Mucosa of descending colon (tissue), 3 donors: ENCODE results near the gene WDR20. TPM values are rescaled to one million over a fixed set of nuclear protein-coding genes. Genes with fewer than 3 reads are reported as not detected.

ENCODE experiments used
- ATAC-seq: fragments of 200-7000 bp; cut with Tn5 transposase; one replicate; pipeline ENCODE4 v1.9.1; 2020; ENCODE audit warnings: mild to moderate bottlenecking, moderate library complexity
- DNase-seq, 3 donors: peaks; one replicate each; pipeline ENCODE4 v3.0.0-alpha.2; 2020
- H3K36me3 ChIP-seq: fragments of 200-600 bp; one replicate; pipeline ENCODE4 v1.8.0; 2021; ENCODE audit warnings: low read depth, mild to moderate bottlenecking
- H3K4me1 ChIP-seq: fragments of 200-600 bp; one replicate; pipeline ENCODE4 v1.8.0; 2021; ENCODE audit warnings: low read depth, mild to moderate bottlenecking
- H3K4me3 ChIP-seq: fragments of 200-600 bp; one replicate; pipeline ENCODE4 v1.8.0; 2021; ENCODE audit warnings: mild to moderate bottlenecking
- H3K9me3 ChIP-seq: fragments of 200-600 bp; one replicate; pipeline ENCODE4 v1.8.0; 2021; ENCODE audit warnings: mild to moderate bottlenecking
- CTCF ChIP-seq: fragments of 200-600 bp; IDR thresholded peaks from one replicate; pipeline ENCODE4 v1.8.0; 2022; ENCODE audit warnings: antibody characterized with exemption, mild to moderate bottlenecking
- intact Hi-C, 2 donors: fragments of 100-400 bp; cut with DNase I in 1 of 2; cut with micrococcal nuclease in 1 of 2; formaldehyde crosslinking; loops; one replicate each; pipeline versions ENCODE4 v1.11.0 to v1.11.1; 2022; cut with DNase I, micrococcal nuclease
- total RNA-seq, 3 donors: library from RNA; stranded (reverse); fragmentation: NEBNext Ultra II Directional in 2 of 3; extraction: Animal tissue kit (Norgen Biotek cat#: 25700) in 2 of 3; gene quantifications; one replicate each; pipeline versions ENCODE4 v1.2.1 to v1.2.4, GENCODE V29; 2021 to 2023
- donor health status: DM: no; HTN: no; CAD: no; lungs with moderate emphysema.
- donor health status: DM: no; HTN: no; CAD: no.
- donor health status: DM: no; HTN: yes; CAD: no.

Gene WDR20
- total RNA-seq, 3 donors from 2014 or later = 36.2 to 49.4 (median 40.9) TPM

DNA sequence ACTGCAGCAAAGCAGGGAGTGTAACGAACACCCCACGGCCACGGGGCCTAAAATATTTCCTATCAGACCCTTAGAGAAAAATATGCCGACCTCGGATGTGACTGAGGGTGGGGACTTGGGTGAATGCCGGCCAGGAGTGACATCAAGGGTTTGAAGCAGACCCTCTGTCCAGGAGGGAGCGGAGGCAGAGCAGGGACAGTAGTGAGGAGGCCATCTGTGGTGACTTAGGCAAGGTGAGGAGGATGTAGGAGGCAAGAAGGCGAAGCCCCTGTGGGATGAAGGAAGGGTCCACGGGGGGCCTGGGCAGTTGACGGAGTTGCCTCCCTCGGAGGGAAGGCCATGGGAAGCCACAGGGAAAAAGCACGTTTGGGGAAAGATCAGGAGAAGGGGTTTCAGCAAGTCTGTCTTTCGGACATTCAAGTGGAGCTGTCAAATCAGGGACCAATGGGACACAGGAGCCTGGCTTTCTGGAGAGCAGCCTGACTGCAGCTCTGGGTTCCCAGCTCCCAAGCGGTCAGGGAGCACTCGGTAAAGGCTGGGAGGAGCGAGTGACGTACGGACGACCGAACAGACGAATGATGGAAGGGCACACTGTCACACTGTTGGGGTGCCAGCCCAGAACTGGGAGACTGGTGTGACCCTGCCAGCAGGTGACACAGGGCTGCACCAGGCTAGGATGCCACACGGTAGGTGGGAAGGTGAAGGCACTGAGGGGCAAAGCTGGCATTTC lies 90.9 kb downstream of the WDR20 start:
- H3K4me3 ChIP-seq = no peak overlapping the region
- intact Hi-C loops = loop anchor here in 1 of 2 donors (10.0 kb wide), 1 partner anchor 84 kb away; the partner anchor contains the start of gene ZNF839

GRCh38 chr14:102231476-102232347 lies 92.0 kb downstream of the WDR20 start:
- Histone ChIP-seq H3K9me3 (no peaks in the 10 kb centered on the region), H3K4me1 (no peaks in the 10 kb centered on the region), H3K4me3 (no peak overlapping the region), H3K36me3 (no peaks in the 10 kb centered on the region)
- no peak for TF ChIP-seq CTCF
- intact Hi-C loops = loop anchor here in 1 of 2 donors (10.0 kb wide), 1 partner anchor 83 kb away; the partner anchor contains the start of gene ZNF839
- ATAC-seq (no peak), DNase-seq (no peak)

More for the DNA sequence above, 90.9 kb downstream of the WDR20 start:
- no peak for DNase-seq
- Histone ChIP-seq H3K36me3 (no peaks in the 10 kb centered on the region), H3K9me3 (no peaks in the 10 kb centered on the region), H3K4me1 (no peaks in the 10 kb centered on the region)
- ATAC-seq = no peak
- TF ChIP-seq CTCF = no peak

DNA sequence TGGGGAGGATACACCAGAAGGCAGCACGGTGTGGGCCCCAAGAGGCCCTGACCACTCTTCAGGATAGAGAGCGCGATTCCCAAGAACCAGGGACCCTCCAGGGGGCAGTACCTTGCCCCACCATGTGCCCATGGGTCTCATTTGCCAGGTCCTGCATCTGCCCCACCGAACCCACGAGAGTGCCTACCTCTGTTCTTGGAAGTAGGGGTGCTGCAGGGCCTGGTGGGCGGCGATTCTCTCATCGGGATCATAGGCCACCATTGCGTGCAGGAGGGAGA lies 92.6 kb downstream of the WDR20 start:
- H3K4me3 ChIP-seq = no peak overlapping the region
- DNase-seq = no peak
- TF ChIP-seq CTCF = no peak
- no peak for ATAC-seq
- no peaks in the 10 kb centered on the region for H3K4me1 ChIP-seq
- no peaks in the 10 kb centered on the region for H3K36me3 ChIP-seq
- intact Hi-C loops = loop anchor here in 1 of 2 donors (10.0 kb wide), 1 partner anchor 83 kb away; the partner anchor contains the start of gene ZNF839
- H3K9me3 ChIP-seq = no peaks in the 10 kb centered on the region

GRCh38 chr14:102233081-102233480 lies 93.4 kb downstream of the WDR20 start:
- DNase-seq (no peak), ATAC-seq (no peak)
- intact Hi-C loops = loop anchor here in 1 of 2 donors (10.0 kb wide), 1 partner anchor 82 kb away; the partner anchor contains the start of gene ZNF839
- Histone ChIP-seq H3K4me3 (no peak overlapping the region), H3K36me3 (no peaks in the 10 kb centered on the region), H3K9me3 (no peaks in the 10 kb centered on the region), H3K4me1 (no peaks in the 10 kb centered on the region)
- TF ChIP-seq CTCF = no peak

DNA sequence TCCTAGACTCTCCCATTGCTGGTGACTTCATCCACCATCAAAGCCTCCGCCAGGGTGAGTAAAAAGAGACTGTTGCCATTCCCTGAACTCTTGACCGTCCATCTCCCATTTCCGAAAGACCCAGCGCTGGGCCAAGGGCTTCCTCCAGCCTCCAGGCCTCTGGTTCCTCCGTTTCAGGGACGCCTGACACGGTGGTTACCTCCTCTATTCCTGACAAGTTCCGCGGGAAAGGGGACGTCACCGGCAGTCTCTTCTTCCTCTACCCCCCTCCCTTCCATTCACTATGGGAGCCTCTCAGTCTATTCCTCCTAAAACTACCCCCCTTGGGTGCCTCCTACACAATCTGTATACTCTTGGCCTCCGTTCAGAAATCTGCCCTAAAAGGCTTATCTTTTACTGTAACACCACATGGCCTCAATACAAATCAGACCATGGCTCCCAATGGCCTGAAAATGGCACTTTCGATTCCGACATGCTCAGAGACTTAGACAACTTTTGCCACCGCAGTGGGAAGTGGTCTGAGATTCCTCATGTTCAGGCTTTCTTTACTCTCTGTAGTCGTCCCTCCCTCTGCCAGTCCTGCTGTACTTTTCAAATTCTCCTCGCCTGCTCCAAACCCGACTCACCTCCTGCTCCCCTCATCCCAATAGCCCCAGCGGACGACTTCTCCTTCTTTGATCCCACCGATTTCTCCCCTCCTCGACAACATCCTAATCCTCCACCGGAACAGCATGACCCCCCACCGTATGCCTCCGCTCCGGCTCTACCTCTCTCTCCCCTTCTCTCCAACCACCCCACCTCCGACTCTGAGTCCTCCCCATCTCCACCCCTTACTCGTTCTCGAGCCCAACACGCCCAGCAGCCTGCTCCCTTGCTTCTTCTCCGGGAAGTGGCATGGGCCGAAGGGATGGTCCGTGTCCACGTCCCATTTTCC lies 94.9 kb downstream of the WDR20 start:
- TF ChIP-seq CTCF = no peak
- Histone ChIP-seq H3K4me3 (no peak overlapping the region), H3K9me3 (no peaks in the 10 kb centered on the region), H3K36me3 (no peaks in the 10 kb centered on the region), H3K4me1 (no peaks in the 10 kb centered on the region)
- ATAC-seq (no peak), DNase-seq (no peak)
- intact Hi-C loops = loop anchor here (5.0 to 10.0 kb wide), 2 partner anchors 80 to 83 kb away; partner anchors contain the start of gene ZNF839 (in 2 of the 2)
